Neural cell (in vitro differentiated cells): ENCODE data around the gene TGFBR2. TPM values are rescaled to one million over a fixed set of nuclear protein-coding genes. Genes with fewer than 3 reads are reported as not detected.

ENCODE experiments used
- H2AFZ ChIP-seq: fragments of 200-600, 300-800 bp; sonication (generic), shearing (Covaris generic); 2 replicates; pipeline ENCODE4 v1.6.0; 2014; ENCODE audit warnings: low read depth, mild to moderate bottlenecking, antibody characterized with exemption, low read length, moderate library complexity
- H3F3A ChIP-seq: fragments of 200-600 bp; shearing (Covaris generic); 2 replicates; pipeline ENCODE4 v1.6.1; 2016; ENCODE audit warnings: mild to moderate bottlenecking, moderate library complexity, mixed read lengths, antibody characterized with exemption, low read length; ENCODE audit not compliant: insufficient read depth, poor library complexity, severe bottlenecking
- H3K27ac ChIP-seq: fragments of 200-600, 300-800 bp; sonication (generic), shearing (Covaris generic); 2 replicates; pipeline ENCODE4 v1.5.1; 2014; ENCODE audit warnings: mild to moderate bottlenecking, low read length, moderate library complexity
- H3K27me3 ChIP-seq: fragments of 300-800, 200-600 bp; sonication (generic), shearing (Covaris generic); 2 replicates; pipeline ENCODE4 v1.6.0; 2014; ENCODE audit warnings: mild to moderate bottlenecking, low read depth, low read length, moderate library complexity; ENCODE audit not compliant: insufficient read depth
- H3K36me3 ChIP-seq: fragments of 300-800, 200-600 bp; sonication (generic), shearing (Covaris generic); 2 replicates; pipeline ENCODE4 v1.5.1; 2014; ENCODE audit warnings: mild to moderate bottlenecking, antibody characterized with exemption, low read length, moderate library complexity; ENCODE audit not compliant: insufficient read depth
- H3K4me2 ChIP-seq: fragments of 300-800, 200-600 bp; sonication (generic), shearing (Covaris generic); 2 replicates; pipeline ENCODE4 v1.6.0; 2014; ENCODE audit warnings: mild to moderate bottlenecking, low read length
- H3K4me3 ChIP-seq: fragments of 300-800, 200-600 bp; sonication (generic), shearing (Covaris generic); 2 replicates; pipeline ENCODE4 v1.5.1; 2014; ENCODE audit warnings: mild to moderate bottlenecking, low read length, moderate library complexity
- H3K79me2 ChIP-seq: fragments of 200-600 bp; shearing (Covaris generic); replicated peaks from 2 replicates; pipeline ENCODE4 v1.6.0; 2014; ENCODE audit warnings: mild to moderate bottlenecking, low read length, moderate library complexity; ENCODE audit not compliant: insufficient read depth
- H3K9ac ChIP-seq: fragments of 300-800, 200-600 bp; sonication (generic), shearing (Covaris generic); 2 replicates; pipeline ENCODE4 v1.6.1; 2016; ENCODE audit warnings: mild to moderate bottlenecking, low read length, mixed read lengths
- H3K9me2 ChIP-seq: fragments of 200-600 bp; shearing (Covaris generic); 2 replicates; pipeline ENCODE4 v1.6.1; 2016; ENCODE audit warnings: mild to moderate bottlenecking, low read length, mixed read lengths; ENCODE audit not compliant: insufficient read depth
- H3K9me3 ChIP-seq: fragments of 200-600, 300-800 bp; sonication (generic), shearing (Covaris generic); 2 replicates; pipeline ENCODE4 v1.6.1; 2016; ENCODE audit warnings: mild to moderate bottlenecking, mixed run types, low read length, moderate library complexity, mixed read lengths
- H4K20me1 ChIP-seq: fragments of 200-600 bp; shearing (Covaris generic); 2 replicates; pipeline ENCODE4 v1.6.1; 2016; ENCODE audit warnings: mild to moderate bottlenecking, mixed run types; ENCODE audit not compliant: insufficient read depth
- EP300 ChIP-seq: fragments of 450-650 bp; conservative IDR thresholded peaks from 2 replicates; pipeline ENCODE4 v1.6.1; 2014; ENCODE audit warnings: antibody characterized with exemption, mild to moderate bottlenecking, moderate library complexity; ENCODE audit not compliant: poor library complexity, severe bottlenecking
- EZH2 ChIP-seq: fragments of 200-600, 300-800 bp; shearing (Covaris generic), sonication (generic); IDR thresholded peaks from 2 replicates; pipeline ENCODE4 v1.6.1; 2014; ENCODE audit warnings: antibody characterized with exemption, low read length, borderline replicate concordance, mild to moderate bottlenecking; ENCODE audit not compliant: insufficient read depth, poor library complexity, severe bottlenecking
- MXI1 ChIP-seq: fragments of 450-650 bp; conservative IDR thresholded peaks from 2 replicates; pipeline ENCODE4 v1.6.1; 2014; ENCODE audit warnings: antibody characterized with exemption, mild to moderate bottlenecking; ENCODE audit not compliant: poor library complexity, severe bottlenecking
- POLR2AphosphoS5 ChIP-seq: IDR thresholded peaks from 2 replicates; pipeline ENCODE4 v1.6.1; 2012
- RAD21 ChIP-seq: fragments of 450-650 bp; conservative IDR thresholded peaks from 2 replicates; pipeline ENCODE4 v1.6.1; 2014; ENCODE audit warnings: antibody characterized with exemption, mild to moderate bottlenecking, moderate library complexity
- SMC3 ChIP-seq: fragments of 450-650 bp; conservative IDR thresholded peaks from 2 replicates; pipeline ENCODE4 v1.6.1; 2014; ENCODE audit warnings: antibody characterized with exemption, mild to moderate bottlenecking, moderate library complexity; ENCODE audit not compliant: poor library complexity
- TAF1 ChIP-seq: IDR thresholded peaks from 2 replicates; pipeline ENCODE4 v1.6.1; 2012; ENCODE audit warnings: low read depth
- polyA plus RNA-seq: library from polyadenylated mRNA; depleted of rRNA; stranded (reverse); fragments of >200 nt; gene quantifications from 2 replicates; pipeline ENCODE4 v1.2.3, GENCODE V29; 2014
- TF ChIP-seq, protein P1 (sequence below): fragments of 450-650 bp; IDR thresholded peaks from 2 replicates; pipeline ENCODE4 v1.5.1; 2014; ENCODE audit warnings: antibody characterized with exemption, mild to moderate bottlenecking, moderate library complexity; ENCODE audit not compliant: poor library complexity, severe bottlenecking
- TF ChIP-seq, protein P2 (sequence below): IDR thresholded peaks from 2 replicates; pipeline ENCODE4 v1.6.1; 2012; ENCODE audit warnings: borderline replicate concordance

Gene TGFBR2
- polyA plus RNA-seq, 1 donor from 2014 or later = not detected

- H3K9me2 ChIP-seq = no peaks in the 10 kb centered on the region
- H2AFZ ChIP-seq = no peak overlapping the region
- no peak overlapping the region for H3K9ac ChIP-seq
- H3K4me3 ChIP-seq = no peak overlapping the region
- no peaks in the 10 kb centered on the region for H3K27me3 ChIP-seq
- H3K36me3 ChIP-seq = no peaks in the 10 kb centered on the region
- no peak for TF ChIP-seq SMC3
- no peak for TF ChIP-seq EZH2
- no peak for TF ChIP-seq POLR2AphosphoS5
- no peak for TF ChIP-seq TAF1
- TF ChIP-seq MXI1 = no peak
- no peak for TF ChIP-seq RAD21
- TF ChIP-seq, protein P1, sequence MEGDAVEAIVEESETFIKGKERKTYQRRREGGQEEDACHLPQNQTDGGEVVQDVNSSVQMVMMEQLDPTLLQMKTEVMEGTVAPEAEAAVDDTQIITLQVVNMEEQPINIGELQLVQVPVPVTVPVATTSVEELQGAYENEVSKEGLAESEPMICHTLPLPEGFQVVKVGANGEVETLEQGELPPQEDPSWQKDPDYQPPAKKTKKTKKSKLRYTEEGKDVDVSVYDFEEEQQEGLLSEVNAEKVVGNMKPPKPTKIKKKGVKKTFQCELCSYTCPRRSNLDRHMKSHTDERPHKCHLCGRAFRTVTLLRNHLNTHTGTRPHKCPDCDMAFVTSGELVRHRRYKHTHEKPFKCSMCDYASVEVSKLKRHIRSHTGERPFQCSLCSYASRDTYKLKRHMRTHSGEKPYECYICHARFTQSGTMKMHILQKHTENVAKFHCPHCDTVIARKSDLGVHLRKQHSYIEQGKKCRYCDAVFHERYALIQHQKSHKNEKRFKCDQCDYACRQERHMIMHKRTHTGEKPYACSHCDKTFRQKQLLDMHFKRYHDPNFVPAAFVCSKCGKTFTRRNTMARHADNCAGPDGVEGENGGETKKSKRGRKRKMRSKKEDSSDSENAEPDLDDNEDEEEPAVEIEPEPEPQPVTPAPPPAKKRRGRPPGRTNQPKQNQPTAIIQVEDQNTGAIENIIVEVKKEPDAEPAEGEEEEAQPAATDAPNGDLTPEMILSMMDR = no peak
- no peak for TF ChIP-seq EP300
- TF ChIP-seq, protein P2, sequence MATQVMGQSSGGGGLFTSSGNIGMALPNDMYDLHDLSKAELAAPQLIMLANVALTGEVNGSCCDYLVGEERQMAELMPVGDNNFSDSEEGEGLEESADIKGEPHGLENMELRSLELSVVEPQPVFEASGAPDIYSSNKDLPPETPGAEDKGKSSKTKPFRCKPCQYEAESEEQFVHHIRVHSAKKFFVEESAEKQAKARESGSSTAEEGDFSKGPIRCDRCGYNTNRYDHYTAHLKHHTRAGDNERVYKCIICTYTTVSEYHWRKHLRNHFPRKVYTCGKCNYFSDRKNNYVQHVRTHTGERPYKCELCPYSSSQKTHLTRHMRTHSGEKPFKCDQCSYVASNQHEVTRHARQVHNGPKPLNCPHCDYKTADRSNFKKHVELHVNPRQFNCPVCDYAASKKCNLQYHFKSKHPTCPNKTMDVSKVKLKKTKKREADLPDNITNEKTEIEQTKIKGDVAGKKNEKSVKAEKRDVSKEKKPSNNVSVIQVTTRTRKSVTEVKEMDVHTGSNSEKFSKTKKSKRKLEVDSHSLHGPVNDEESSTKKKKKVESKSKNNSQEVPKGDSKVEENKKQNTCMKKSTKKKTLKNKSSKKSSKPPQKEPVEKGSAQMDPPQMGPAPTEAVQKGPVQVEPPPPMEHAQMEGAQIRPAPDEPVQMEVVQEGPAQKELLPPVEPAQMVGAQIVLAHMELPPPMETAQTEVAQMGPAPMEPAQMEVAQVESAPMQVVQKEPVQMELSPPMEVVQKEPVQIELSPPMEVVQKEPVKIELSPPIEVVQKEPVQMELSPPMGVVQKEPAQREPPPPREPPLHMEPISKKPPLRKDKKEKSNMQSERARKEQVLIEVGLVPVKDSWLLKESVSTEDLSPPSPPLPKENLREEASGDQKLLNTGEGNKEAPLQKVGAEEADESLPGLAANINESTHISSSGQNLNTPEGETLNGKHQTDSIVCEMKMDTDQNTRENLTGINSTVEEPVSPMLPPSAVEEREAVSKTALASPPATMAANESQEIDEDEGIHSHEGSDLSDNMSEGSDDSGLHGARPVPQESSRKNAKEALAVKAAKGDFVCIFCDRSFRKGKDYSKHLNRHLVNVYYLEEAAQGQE = no peak
- no peak overlapping the region for H3K27ac ChIP-seq
- no peaks in the 10 kb centered on the region for H4K20me1 ChIP-seq
- no peaks in the 10 kb centered on the region for H3K9me3 ChIP-seq
- no peak overlapping the region for H3K4me2 ChIP-seq
- no peaks in the 10 kb centered on the region for H3F3A ChIP-seq
- no peaks in the 10 kb centered on the region for H3K79me2 ChIP-seq
Observed at GRCh38 chr3:30597131-30597768, 9.2 kb upstream of the TGFBR2 start.

GRCh38 chr3:30597769-30598134, 8.6 kb upstream of the TGFBR2 start:
- TF ChIP-seq, protein P1 = no peak
- no peak overlapping the region for H2AFZ ChIP-seq
- H3K9me3 ChIP-seq = no peaks in the 10 kb centered on the region
- no peak overlapping the region for H3K4me2 ChIP-seq
- H3K36me3 ChIP-seq = no peaks in the 10 kb centered on the region
- H3K4me3 ChIP-seq = no peak overlapping the region
- H3K79me2 ChIP-seq = no peaks in the 10 kb centered on the region
- no peaks in the 10 kb centered on the region for H4K20me1 ChIP-seq
- H3K9me2 ChIP-seq = no peaks in the 10 kb centered on the region
- no peak overlapping the region for H3K27ac ChIP-seq
- no peaks in the 10 kb centered on the region for H3F3A ChIP-seq
- H3K27me3 ChIP-seq = no peaks in the 10 kb centered on the region
- H3K9ac ChIP-seq = no peak overlapping the region
